ENCODE data around the gene PAX3. TPM values are rescaled to one million over a fixed set of nuclear protein-coding genes. Genes with fewer than 3 reads are reported as not detected.

Gene PAX3
- total and polyA plus RNA-seq, 9 of the 15 experiments (the other 6 are each of a cell fraction or from before 2014, with no cell fraction given) = not detected

GRCh38 chr2:222318026-222318711 lies 19.4 kb upstream of the PAX3 start:
- in situ Hi-C loops (cut with MboI) = loop anchor here (25.0 kb wide), 1 partner anchor 244 kb away; no protein-coding TSS in a partner anchor
- H3K9ac ChIP-seq (ENCODE audit: insufficient read depth in 1 of 2, low read depth in 2 of 2, low read length in 2 of 2) = peak overlapping the region in 1 of 2 experiments; percentile 68; a peak in 2 of 4 replicates
- peak overlapping the region; percentile 8; the same call in 1 of the 2 replicates for H3K4me3 ChIP-seq
- H2AFZ ChIP-seq (ENCODE audit: low read depth, low read length) = no peak overlapping the region; the same call in 1 of the 2 replicates
- no peaks in the 10 kb centered on the region for H4K20me1 ChIP-seq (replicated peaks; ENCODE audit: control insufficient read depth, insufficient read depth, low read length)
- no peaks in the 10 kb centered on the region for H3K9me3 ChIP-seq (replicated peaks; ENCODE audit: control insufficient read depth, insufficient read depth, low read depth, low read length)
- FAIRE-seq = no peak
- no peaks in the 10 kb centered on the region for H3K27me3 ChIP-seq (ENCODE audit: control insufficient read depth in 2 of 2, insufficient read depth in 2 of 2, low read length in 2 of 2)
- ChIA-PET POLR2A (no interaction called here), CTCF (ENCODE audit: low intra/inter-chr PET ratio) (interaction anchor here (1.0 to 1.1 kb wide), 2 partner anchors 243 to 296 kb away, joined by 5 read pairs; no protein-coding TSS in a partner anchor)
- no TSS peak for BruUV-seq (replicated peaks)
- peak; percentile 77 for ATAC-seq
- peak in 2 of 4 experiments; percentile 15 to 17 for DNase-seq (ENCODE audit: extremely low read depth in 1 of 4, low spot score in 3 of 4)
- no peaks in the 10 kb centered on the region for H3K79me2 ChIP-seq (ENCODE audit: control insufficient read depth, insufficient read depth, low read length)
- 12% methylated on average over 26 of the region's 41 CpGs for WGBS (ENCODE audit: insufficient coverage, low coverage, missing lambda C conversion rate)
- H3K4me1 ChIP-seq (replicated peaks in 1 of 2; ENCODE audit: control insufficient read depth in 2 of 2, insufficient read depth in 2 of 2, low read length in 2 of 2) = peaks cover 0 to 4% of the 10 kb centered on the region in 2 experiments; a peak in 2 of 5 replicates
- H3K27ac ChIP-seq (ENCODE audit: extremely low read depth, low read depth, low read length) = no peak overlapping the region
- H3K4me2 ChIP-seq (ENCODE audit: insufficient read depth, low read length) = peak overlapping the region; percentile 46; the same call in 1 of the 2 replicates
- H3K9me1 ChIP-seq (ENCODE audit: control insufficient read depth, insufficient read depth, low read length) = no peaks in the 10 kb centered on the region
- intact Hi-C loops (cut with micrococcal nuclease) = loop anchor here (2.0 kb wide), 1 partner anchor 245 kb away; no protein-coding TSS in a partner anchor
- H3K36me3 ChIP-seq (ENCODE audit: control insufficient read depth, insufficient read depth, low read length) = no peaks in the 10 kb centered on the region
- no peak for TF ChIP-seq ZNF175 (CRISPR knock-in tag; IDR thresholded peaks at IDR 0.05; ENCODE audit: low read depth)
- TF ChIP-seq CC2D1A (IDR thresholded peaks at IDR 0.05) = no peak
- no peak for TF ChIP-seq PHF20 (IDR thresholded peaks at IDR 0.05; ENCODE audit: partially characterized antibody)
- no peak for TF ChIP-seq GTF2F1 (IDR thresholded peaks at IDR 0.05; ENCODE audit: low read depth, low read length)
- peak; percentile 27 to 38; a peak in 3 of 4 replicates for TF ChIP-seq RAD21 (CRISPR knock-in tag; conservative IDR thresholded peaks at IDR 0.05 in 1 of 2, IDR thresholded peaks at IDR 0.05 in 1 of 2)
- no peak for TF ChIP-seq RBM34 (IDR thresholded peaks at IDR 0.05; ENCODE audit: borderline replicate concordance, insufficient read depth, low read length)
- TF ChIP-seq FUS (optimal IDR thresholded peaks at IDR 0.05; ENCODE audit: low read depth, low read length) = no peak
- no peak for TF ChIP-seq KAT8 (IDR thresholded peaks at IDR 0.05; ENCODE audit: low read depth)
- TF ChIP-seq HINFP (tag; conservative IDR thresholded peaks at IDR 0.05; ENCODE audit: low read depth) = no peak
- TF ChIP-seq TEAD2 (tag; IDR thresholded peaks at IDR 0.05) = no peak
- no peak for TF ChIP-seq MAZ (CRISPR knock-in tag; conservative IDR thresholded peaks at IDR 0.05 in 1 of 2, IDR thresholded peaks at IDR 0.05 in 1 of 2)
- TF ChIP-seq PREB (CRISPR knock-in tag; IDR thresholded peaks at IDR 0.05) = no peak
- TF ChIP-seq ZNF408 (CRISPR knock-in tag; IDR thresholded peaks at IDR 0.05; ENCODE audit: low read depth) = no peak
- no peak for TF ChIP-seq ASH1L (IDR thresholded peaks at IDR 0.05; ENCODE audit: borderline replicate concordance, low read depth, partially characterized antibody)
- TF ChIP-seq SP1 (CRISPR knock-in tag; IDR thresholded peaks at IDR 0.05) = no peak
- TF ChIP-seq ATF7 (IDR thresholded peaks at IDR 0.05) = no peak
- no peak for TF ChIP-seq BRF1 (IDR thresholded peaks at IDR 0.05; ENCODE audit: borderline replicate concordance, extremely low read depth, insufficient read length)
- TF ChIP-seq ZNF778 (CRISPR knock-in tag; IDR thresholded peaks at IDR 0.05) = no peak
